H1 (cell line): ENCODE results near the gene OR52E2.

Experiments
- CTCF ChIP-seq, 3 experiments: IDR thresholded peaks; 1 replicate in 2 of 3; 2 replicates in 1 of 3; pipeline versions ENCODE4 v1.5.1 to v1.6.1; 2011; ENCODE audit warnings: low read length in 3 of 3, mild to moderate bottlenecking in 3 of 3, inconsistent platforms in 2 of 3, low read depth in 1 of 3, moderate library complexity in 1 of 3; ENCODE audit not compliant: insufficient read depth in 1 of 3; ENCODE audit errors: control extremely low read depth in 1 of 3
- RAD21 ChIP-seq, 2 experiments: IDR thresholded peaks in 1 of 2; conservative IDR thresholded peaks in 1 of 2; 2 replicates each; pipeline ENCODE4 v1.6.1; 2011; ENCODE audit warnings: low read depth in 2 of 2, low read length in 2 of 2, improper control_type of control experiment in 1 of 2, inconsistent platforms in 1 of 2, mild to moderate bottlenecking in 1 of 2, moderate library complexity in 1 of 2
- SP1 ChIP-seq: IDR thresholded peaks from 2 replicates; pipeline ENCODE4 v1.6.1; 2011; ENCODE audit warnings: low read depth, low read length

DNA sequence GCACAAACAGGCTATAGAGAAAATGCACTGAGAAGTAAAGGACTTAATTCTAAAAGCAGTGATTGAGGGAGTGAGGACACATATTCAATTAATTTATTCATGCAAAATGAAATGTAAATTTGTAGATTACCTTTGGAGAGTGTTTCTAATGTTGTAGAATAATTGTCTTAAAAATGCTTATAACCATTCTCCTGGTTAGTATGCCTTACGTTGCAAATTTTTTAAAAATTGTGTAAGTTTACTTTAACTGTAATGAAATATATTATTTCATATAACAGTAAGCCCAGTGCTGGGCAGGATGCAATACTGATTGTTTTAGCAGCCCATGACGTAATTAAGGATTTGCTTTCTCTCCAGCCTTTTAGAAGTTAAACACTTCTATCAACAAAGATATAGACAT, 36.6 kb upstream of the OR52E2 start:
- TF ChIP-seq CTCF (IDR thresholded peaks at IDR 0.05; ENCODE audit: control extremely low read depth in 1 of 3, insufficient read depth in 1 of 3, low read depth in 1 of 3, low read length in 3 of 3) (no peak), RAD21 (IDR thresholded peaks at IDR 0.05 in 1 of 2, conservative IDR thresholded peaks at IDR 0.05 in 1 of 2; ENCODE audit: low read depth in 2 of 2, low read length in 2 of 2) (no peak), SP1 (no peak)
